PC-9 (cell line): ENCODE results near the gene FAM151A. TPM values are rescaled to one million over a fixed set of nuclear protein-coding genes. Genes with fewer than 3 reads are reported as not detected.

Experiments used
- BruUV-seq: library from RNA; stranded (reverse); fragments of 400-500 nt; replicated peaks from 2 replicates; lab custom pipeline; 2021; lab: Mats Ljungman, UMichigan
- CTCF ChIA-PET: fragments of 300-600 bp; sonication (Branson Sonifier 250); formaldehyde crosslinking; loops from one replicate; lab custom pipeline; 2022; ENCODE audit warnings: antibody characterized with exemption; lab: Charles Lee
- POLR2A ChIA-PET: fragments of 300-600 bp; sonication (Branson Sonifier 250); formaldehyde crosslinking; loops from one replicate; lab custom pipeline; 2022; ENCODE audit warnings: antibody characterized with exemption; ENCODE audit not compliant: unreplicated experiment; lab: Charles Lee
- DNase-seq, 2 experiments: peaks; one replicate each; pipeline versions ENCODE4 v3.0.0 to v3.0.0-alpha.2; 2015 to 2022; ENCODE audit warnings: mixed read lengths in 1 of 2
- H2AFZ ChIP-seq: fragments of 200-600 bp; sonication (generic); 2 replicates; pipeline ENCODE4 v1.8.1; 2017; ENCODE audit warnings: antibody characterized with exemption
- H3F3A ChIP-seq: fragments of 200-600 bp; sonication (generic); 2 replicates; pipeline ENCODE4 v1.8.1; 2017; ENCODE audit warnings: antibody characterized with exemption, mild to moderate bottlenecking, low read depth; ENCODE audit not compliant: insufficient read depth
- H3K27ac ChIP-seq: fragments of 200-600 bp; sonication (generic); 2 replicates; pipeline ENCODE4 v1.6.1; 2016; ENCODE audit warnings: mixed run types
- H3K27me3 ChIP-seq: fragments of 200-600 bp; sonication (generic); 2 replicates; pipeline ENCODE4 v1.6.1; 2016; ENCODE audit warnings: low read depth, mixed run types; ENCODE audit not compliant: insufficient read depth
- H3K36me3 ChIP-seq: fragments of 200-600 bp; sonication (generic); 2 replicates; pipeline ENCODE4 v1.6.1; 2016; ENCODE audit warnings: low read depth, mixed run types
- H3K4me1 ChIP-seq: fragments of 200-600 bp; sonication (generic); replicated peaks from 2 replicates; pipeline ENCODE4 v1.6.1; 2016; ENCODE audit warnings: mixed run types; ENCODE audit not compliant: insufficient read depth
- H3K4me2 ChIP-seq: fragments of 200-600 bp; sonication (generic); 2 replicates; pipeline ENCODE4 v1.6.1; 2017; ENCODE audit warnings: mixed run types
- H3K4me3 ChIP-seq: fragments of 200-600 bp; sonication (generic); 2 replicates; pipeline ENCODE4 v1.6.1; 2016; ENCODE audit warnings: mixed run types
- H3K79me2 ChIP-seq: fragments of 200-600 bp; sonication (generic); 2 replicates; pipeline ENCODE4 v1.6.1; 2017; ENCODE audit warnings: low read depth, mixed run types
- H3K9me2 ChIP-seq: fragments of 200-600 bp; sonication (generic); 2 replicates; pipeline ENCODE4 v1.8.1; 2017; ENCODE audit warnings: mild to moderate bottlenecking; ENCODE audit not compliant: insufficient read depth
- H3K9me3 ChIP-seq: fragments of 200-600 bp; sonication (generic); 2 replicates; pipeline ENCODE4 v1.8.1; 2016; ENCODE audit warnings: low read depth; ENCODE audit not compliant: insufficient read depth
- H4K20me1 ChIP-seq: fragments of 200-600 bp; sonication (generic); 2 replicates; pipeline ENCODE4 v1.8.1; 2017; ENCODE audit not compliant: insufficient read depth
- CTCF ChIP-seq: fragments of 200-600 bp; sonication (generic); conservative IDR thresholded peaks from 2 replicates; pipeline ENCODE4 v1.6.1; 2017; ENCODE audit warnings: mixed run types, antibody characterized with exemption, mild to moderate bottlenecking, moderate library complexity
- EZH2 ChIP-seq: fragments of 200-600 bp; sonication (generic); IDR thresholded peaks from 2 replicates; pipeline ENCODE4 v1.8.0; 2017; ENCODE audit warnings: antibody characterized with exemption, low read depth
- intact Hi-C: fragments of 100-400 bp; cut with micrococcal nuclease; formaldehyde crosslinking; loops from one replicate; pipeline ENCODE4 v1.10.0; 2022; ENCODE audit not compliant: unreplicated experiment
- total RNA-seq: library from RNA; stranded (reverse); gene quantifications from 2 replicates; pipeline ENCODE4 v1.2.3, GENCODE V29; 2021

The FAM151A gene
- total RNA-seq, 1 experiment from 2014 or later: not detected

DNA sequence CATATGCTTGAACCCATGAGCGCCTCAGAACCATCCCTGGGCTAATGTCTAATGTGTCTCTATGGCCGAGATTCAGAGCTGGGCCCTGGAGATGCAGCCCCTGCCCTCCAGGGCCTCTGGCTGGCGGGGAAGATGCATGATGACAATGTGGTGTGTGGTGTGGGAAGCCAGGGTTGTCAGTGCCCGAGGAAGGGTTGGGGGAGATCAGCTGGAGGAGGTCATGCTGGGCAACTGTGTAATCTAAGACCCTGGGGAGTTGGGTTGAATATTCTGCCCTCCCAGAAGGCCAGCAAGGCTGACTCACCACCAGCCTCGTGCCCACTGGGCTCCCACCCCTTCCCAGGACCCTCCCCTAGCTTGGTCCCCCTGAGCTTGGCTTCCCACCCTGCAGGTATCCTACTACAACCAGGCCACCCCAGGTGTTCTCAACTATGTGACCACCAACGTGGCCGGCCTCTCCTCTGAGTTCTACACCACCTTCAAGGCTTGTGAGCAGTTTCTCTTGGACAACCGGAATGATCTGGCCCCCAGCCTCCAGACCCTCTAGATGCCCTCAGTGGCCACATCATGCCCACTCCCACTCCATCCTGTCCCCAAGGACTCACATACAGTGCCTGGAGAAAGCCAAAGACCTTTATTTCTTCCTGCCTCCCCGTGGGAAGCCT, 14.6 kb downstream of the FAM151A start:
- no peaks in the 10 kb centered on the region for H3K79me2 ChIP-seq
- no peaks in the 10 kb centered on the region for H3K4me1 ChIP-seq
- no peak overlapping the region for H3K4me3 ChIP-seq
- no peaks in the 10 kb centered on the region for H3K9me2 ChIP-seq
- H3K4me2 ChIP-seq: no peak overlapping the region
- no peak for DNase-seq
- no peaks in the 10 kb centered on the region for H3K9me3 ChIP-seq
- H4K20me1 ChIP-seq: no peaks in the 10 kb centered on the region
- CTCF ChIA-PET: interaction anchor here (0.6 to 0.9 kb wide), 2 partner anchors 25 to 296 kb away, joined by 3 to 9 read pairs; no protein-coding TSS in a partner anchor
- no TSS peak for BruUV-seq
- no peaks in the 10 kb centered on the region for H3K27me3 ChIP-seq
- no peak overlapping the region for H3K27ac ChIP-seq
- intact Hi-C loops: no loop called here
- POLR2A ChIA-PET: no interaction called here
- H2AFZ ChIP-seq: no peak overlapping the region
- TF ChIP-seq EZH2: no peak
- TF ChIP-seq CTCF: no peak
- H3F3A ChIP-seq: no peaks in the 10 kb centered on the region
- no peaks in the 10 kb centered on the region for H3K36me3 ChIP-seq

GRCh38 chr1:54607821-54608565, 15.3 kb downstream of the FAM151A start:
- Histone ChIP-seq H4K20me1 (no peaks in the 10 kb centered on the region), H3K9me2 (no peaks in the 10 kb centered on the region), H2AFZ (no peak overlapping the region), H3K4me3 (no peak overlapping the region), H3K36me3 (no peaks in the 10 kb centered on the region), H3K4me1 (no peaks in the 10 kb centered on the region), H3K9me3 (no peaks in the 10 kb centered on the region), H3F3A (no peaks in the 10 kb centered on the region), H3K79me2 (no peaks in the 10 kb centered on the region), H3K27ac (no peak overlapping the region), H3K4me2 (no peak overlapping the region), H3K27me3 (no peaks in the 10 kb centered on the region)
- BruUV-seq: no TSS peak
- no peak for DNase-seq
- TF ChIP-seq CTCF (no peak), EZH2 (no peak)
- intact Hi-C loops: no loop called here
- ChIA-PET CTCF (interaction anchor here (0.9 kb wide), 1 partner anchor 24 kb away, joined by 3 read pairs; no protein-coding TSS in a partner anchor), POLR2A (no interaction called here)

DNA sequence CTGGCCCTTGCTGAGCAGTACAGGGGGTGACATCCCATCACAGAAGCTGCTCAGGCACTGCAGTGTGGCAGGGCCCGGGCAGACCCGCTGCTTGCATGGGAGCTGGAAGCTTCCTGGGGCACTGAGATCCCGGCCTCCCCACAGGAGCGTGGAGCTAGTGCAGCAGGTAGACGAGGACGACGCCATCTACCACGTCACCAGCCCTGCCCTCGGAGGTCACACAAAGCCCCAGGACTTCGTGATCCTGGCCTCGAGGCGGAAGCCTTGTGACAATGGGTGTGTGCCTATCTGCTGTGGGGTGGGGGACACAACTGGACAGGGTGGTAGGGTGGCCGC, 16.4 kb downstream of the FAM151A start:
- POLR2A ChIA-PET: no interaction called here

More for the DNA sequence above, 16.4 kb downstream of the FAM151A start:
- TF ChIP-seq EZH2: no peak
- no peak for TF ChIP-seq CTCF
- no peaks in the 10 kb centered on the region for H4K20me1 ChIP-seq
- H3K4me1 ChIP-seq: no peaks in the 10 kb centered on the region
- DNase-seq: no peak
- no peak overlapping the region for H2AFZ ChIP-seq
- H3K79me2 ChIP-seq: no peaks in the 10 kb centered on the region
- CTCF ChIA-PET: interaction anchor here (0.6 kb wide), 1 partner anchor 107 kb away, joined by 3 read pairs; no protein-coding TSS in a partner anchor
- H3K4me3 ChIP-seq: no peak overlapping the region
- H3F3A ChIP-seq: no peaks in the 10 kb centered on the region
- BruUV-seq: no TSS peak
- H3K27me3 ChIP-seq: no peaks in the 10 kb centered on the region
- H3K27ac ChIP-seq: no peak overlapping the region
- H3K9me2 ChIP-seq: no peaks in the 10 kb centered on the region
- H3K9me3 ChIP-seq: no peaks in the 10 kb centered on the region
- H3K4me2 ChIP-seq: no peak overlapping the region
- intact Hi-C loops: no loop called here
- H3K36me3 ChIP-seq: no peaks in the 10 kb centered on the region
